ENCODE results near the gene MYO6.

The MYO6 gene

DNA sequence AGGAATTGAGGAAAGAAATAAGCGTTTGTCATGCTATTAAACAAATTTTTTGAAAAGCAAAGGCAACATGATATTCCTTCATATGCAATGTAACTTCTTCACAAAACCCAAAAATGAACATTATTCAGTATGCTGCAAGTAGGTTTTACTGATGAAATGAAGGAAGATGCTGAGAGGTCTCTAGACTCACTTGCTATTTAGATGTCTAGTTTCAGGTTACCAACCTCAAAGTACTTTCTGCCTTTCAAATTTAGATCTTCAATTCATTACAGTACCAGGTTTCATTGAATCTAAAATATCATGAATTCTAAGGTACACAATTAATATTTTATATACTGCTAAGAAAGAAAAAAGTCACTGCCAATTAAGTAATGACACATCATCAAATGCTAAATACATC is 39.9 kb downstream of the MYO6 start:
- TF ChIP-seq, protein P1, sequence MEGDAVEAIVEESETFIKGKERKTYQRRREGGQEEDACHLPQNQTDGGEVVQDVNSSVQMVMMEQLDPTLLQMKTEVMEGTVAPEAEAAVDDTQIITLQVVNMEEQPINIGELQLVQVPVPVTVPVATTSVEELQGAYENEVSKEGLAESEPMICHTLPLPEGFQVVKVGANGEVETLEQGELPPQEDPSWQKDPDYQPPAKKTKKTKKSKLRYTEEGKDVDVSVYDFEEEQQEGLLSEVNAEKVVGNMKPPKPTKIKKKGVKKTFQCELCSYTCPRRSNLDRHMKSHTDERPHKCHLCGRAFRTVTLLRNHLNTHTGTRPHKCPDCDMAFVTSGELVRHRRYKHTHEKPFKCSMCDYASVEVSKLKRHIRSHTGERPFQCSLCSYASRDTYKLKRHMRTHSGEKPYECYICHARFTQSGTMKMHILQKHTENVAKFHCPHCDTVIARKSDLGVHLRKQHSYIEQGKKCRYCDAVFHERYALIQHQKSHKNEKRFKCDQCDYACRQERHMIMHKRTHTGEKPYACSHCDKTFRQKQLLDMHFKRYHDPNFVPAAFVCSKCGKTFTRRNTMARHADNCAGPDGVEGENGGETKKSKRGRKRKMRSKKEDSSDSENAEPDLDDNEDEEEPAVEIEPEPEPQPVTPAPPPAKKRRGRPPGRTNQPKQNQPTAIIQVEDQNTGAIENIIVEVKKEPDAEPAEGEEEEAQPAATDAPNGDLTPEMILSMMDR (IDR thresholded peaks at IDR 0.05; ENCODE audit: control insufficient read depth, extremely low read depth, insufficient read depth): no peak

DNA sequence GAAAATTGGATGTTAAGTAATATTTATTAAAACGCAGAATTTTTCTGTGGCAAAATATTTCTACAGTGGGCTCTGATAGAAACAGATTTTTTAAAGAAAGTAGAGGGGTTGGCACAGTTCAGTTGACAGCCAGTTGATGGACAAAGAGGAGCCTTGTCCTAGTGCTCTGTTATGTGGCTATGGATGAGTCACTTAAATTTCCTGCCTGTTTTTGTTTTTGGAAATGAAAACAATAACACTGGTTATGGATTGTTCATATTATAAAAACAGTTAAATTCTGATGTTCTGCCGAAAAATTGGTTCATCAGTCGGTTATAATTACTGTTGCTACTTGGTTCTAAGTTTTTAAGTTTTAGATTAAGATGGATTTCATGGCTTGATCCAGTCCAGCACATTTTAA is 42.8 kb downstream of the MYO6 start:
- DNase-seq (ENCODE audit: low read depth): no peak
- H3K4me3 ChIP-seq (ENCODE audit: low read depth, low read length): no peak overlapping the region
- TF ChIP-seq, protein P1 (IDR thresholded peaks at IDR 0.05; ENCODE audit: control insufficient read depth, extremely low read depth, insufficient read depth): no peak

More for the DNA sequence above, 39.9 kb downstream of the MYO6 start:
- no peak overlapping the region for H3K4me3 ChIP-seq (ENCODE audit: low read depth, low read length)
- DNase-seq (ENCODE audit: low read depth): no peak

DNA sequence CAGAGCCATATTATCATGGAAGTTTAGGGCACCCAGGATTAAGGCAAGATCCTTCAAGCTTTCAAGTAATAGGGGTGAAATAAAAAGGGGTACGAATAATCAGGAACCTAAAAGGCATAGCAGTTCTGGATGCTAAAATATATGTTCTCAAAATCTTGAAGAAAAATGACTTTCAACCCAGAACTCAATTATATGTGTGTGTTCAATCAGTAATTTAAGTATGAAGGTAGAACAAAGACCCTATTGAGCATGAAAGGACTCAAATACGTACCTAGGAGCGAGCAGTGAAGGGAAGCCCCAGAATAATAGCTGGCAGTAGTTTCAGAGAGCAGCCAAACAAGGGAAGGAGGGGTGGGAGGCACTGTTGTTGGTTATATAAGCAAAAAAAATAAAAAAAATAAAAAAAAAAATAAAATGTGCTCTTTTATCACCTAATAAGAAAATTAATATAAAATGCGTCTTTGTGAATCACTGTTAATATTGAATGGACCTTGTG is 45.4 kb downstream of the MYO6 start:
- no peak for DNase-seq (ENCODE audit: low read depth)
- no peak overlapping the region for H3K4me3 ChIP-seq (ENCODE audit: low read depth, low read length)
- TF ChIP-seq, protein P1 (IDR thresholded peaks at IDR 0.05; ENCODE audit: control insufficient read depth, extremely low read depth, insufficient read depth): no peak

DNA sequence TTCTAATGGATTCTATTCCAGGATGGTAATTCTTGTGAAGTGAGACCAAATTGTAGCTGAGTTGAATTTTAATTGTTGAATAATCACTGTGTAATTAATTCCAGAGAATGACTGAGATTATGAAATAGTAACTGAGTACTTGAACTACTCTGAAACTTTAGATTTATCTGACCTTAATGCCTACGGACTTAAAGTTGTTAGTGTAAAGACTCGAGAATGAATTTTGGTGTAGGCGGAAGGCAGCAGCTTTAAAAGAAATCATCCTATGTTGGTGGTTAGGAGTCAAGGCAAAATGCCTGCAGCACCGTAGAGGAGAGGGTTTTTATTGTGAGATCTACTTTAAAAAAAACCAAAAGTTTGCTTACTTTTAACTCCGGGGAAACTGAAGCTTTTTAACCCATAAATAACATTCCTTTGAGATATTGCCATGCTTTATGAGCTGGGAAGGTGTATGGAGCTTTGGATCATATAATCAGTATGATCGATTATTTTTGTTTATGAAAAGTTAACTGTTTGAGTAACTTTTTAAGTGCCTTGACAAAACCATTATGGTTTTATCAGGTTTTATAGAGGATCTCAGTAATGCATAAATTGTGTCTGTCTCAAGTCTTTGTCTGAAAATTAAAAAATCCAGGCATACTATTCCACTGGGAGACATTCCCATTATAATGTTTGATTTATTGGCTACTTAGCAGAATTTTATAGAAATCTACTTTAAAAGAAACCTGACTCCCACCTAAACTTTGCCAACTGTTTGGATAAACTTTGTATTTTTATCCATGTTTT is 46.1 kb downstream of the MYO6 start:
- TF ChIP-seq, protein P1 (IDR thresholded peaks at IDR 0.05; ENCODE audit: control insufficient read depth, extremely low read depth, insufficient read depth): no peak
- no peak for DNase-seq (ENCODE audit: low read depth)

DNA sequence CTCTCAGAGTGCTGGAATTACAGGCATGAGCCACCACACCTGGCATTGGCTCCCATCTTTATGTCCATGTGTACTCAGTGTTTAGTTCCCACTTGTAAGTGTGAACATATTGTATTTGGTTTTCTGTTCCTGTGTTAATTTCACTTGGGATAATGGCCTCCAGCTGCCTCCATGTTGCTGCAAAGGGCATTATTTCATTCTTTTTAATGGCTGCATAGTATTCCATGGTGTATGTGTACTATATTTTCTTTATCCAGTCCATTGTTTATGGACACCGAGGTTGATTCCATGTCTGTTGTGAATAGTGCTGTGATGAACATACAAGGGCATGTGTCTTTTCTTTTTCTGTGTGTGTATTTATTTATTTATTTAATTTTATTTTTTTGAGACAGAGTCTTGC is 47.7 kb downstream of the MYO6 start:
- DNase-seq (ENCODE audit: low read depth): no peak
- no peak overlapping the region for H3K4me3 ChIP-seq (ENCODE audit: low read depth, low read length)
- TF ChIP-seq, protein P1 (IDR thresholded peaks at IDR 0.05; ENCODE audit: control insufficient read depth, extremely low read depth, insufficient read depth): no peak

More for the DNA sequence above, 46.1 kb downstream of the MYO6 start:
- H3K4me3 ChIP-seq (ENCODE audit: low read depth, low read length): no peak overlapping the region

DNA sequence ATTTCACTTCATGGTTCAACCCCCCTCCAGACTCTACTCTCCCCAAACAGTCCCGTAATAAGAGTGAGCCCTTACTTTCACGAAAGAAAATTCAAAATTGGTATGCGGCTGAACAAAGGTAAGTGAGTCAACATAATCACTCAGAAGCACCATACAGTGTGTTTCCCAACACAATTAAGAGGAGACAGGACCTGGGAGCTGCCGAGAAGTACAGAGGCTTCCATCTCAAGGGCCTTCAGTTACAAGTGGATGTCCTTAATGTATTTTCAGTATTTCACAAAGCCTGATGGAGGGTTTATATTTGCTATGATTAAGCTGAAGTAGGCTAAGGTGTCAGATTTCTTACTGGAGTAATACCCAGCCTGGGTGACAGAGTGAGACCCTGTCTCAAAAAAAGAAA is 51.1 kb downstream of the MYO6 start:
- DNase-seq (ENCODE audit: low read depth): no peak
- no peak overlapping the region for H3K4me3 ChIP-seq (ENCODE audit: low read depth, low read length)
- TF ChIP-seq, protein P1 (IDR thresholded peaks at IDR 0.05; ENCODE audit: control insufficient read depth, extremely low read depth, insufficient read depth): no peak

Measured in LNCaP clone FGC (cell line).